Ascending aorta (tissue), 2 donors: ENCODE data around the gene ZBTB39. TPM values are rescaled to one million over a fixed set of nuclear protein-coding genes. Genes with fewer than 3 reads are reported as not detected.

Experiments
- DNase-seq, 2 donors: peaks; one replicate each; pipeline ENCODE4 v3.0.0-alpha.2; 2019; ENCODE audit warnings: low spot score in 2 of 2
- H3K27ac ChIP-seq, 2 donors: fragments of 200-600 bp; sonication (generic); one replicate each; pipeline ENCODE4 v1.5.1; 2016 to 2017; ENCODE audit warnings: mild to moderate bottlenecking in 1 of 2
- H3K27me3 ChIP-seq: fragments of 200-600 bp; sonication (generic); one replicate; pipeline ENCODE4 v1.5.1; 2017
- H3K36me3 ChIP-seq, 2 donors: fragments of 200-600 bp; sonication (generic); one replicate each; pipeline ENCODE4 v1.5.1; 2016
- H3K4me1 ChIP-seq, 2 donors: fragments of 200-600 bp; sonication (generic); one replicate each; pipeline ENCODE4 v1.5.1; 2016 to 2017; ENCODE audit warnings: mild to moderate bottlenecking in 1 of 2
- H3K4me3 ChIP-seq, 2 donors: fragments of 200-600 bp; sonication (generic); one replicate each; pipeline ENCODE4 v1.5.1; 2016 to 2017; ENCODE audit warnings: mild to moderate bottlenecking in 1 of 2
- H3K9me3 ChIP-seq, 2 donors: fragments of 200-600 bp; sonication (generic); one replicate each; pipeline ENCODE4 v1.5.1; 2016
- intact Hi-C: fragments of 100-400 bp; cut with DNase I; formaldehyde crosslinking; loops from one replicate; pipeline ENCODE4 v1.15.1; 2023
- total RNA-seq: library from RNA; depleted of rRNA; stranded (reverse); fragments of >200 nt; gene quantifications from one replicate; pipeline ENCODE4 v1.1.0, GENCODE V29; 2016
- TF ChIP-seq, protein P1 (sequence below), 3 experiments: fragments of 200-600 bp in 2 of 3; fragments of 450-650 bp in 1 of 3; sonication (generic) in 2 of 3; IDR thresholded peaks; one replicate each; pipeline ENCODE4 v1.5.1; 2016 to 2019; ENCODE audit warnings: antibody characterized with exemption in 3 of 3, mild to moderate bottlenecking in 1 of 3, moderate library complexity in 1 of 3

ZBTB39 gene
- total RNA-seq, 1 donor from 2014 or later, result 5.9 TPM

DNA sequence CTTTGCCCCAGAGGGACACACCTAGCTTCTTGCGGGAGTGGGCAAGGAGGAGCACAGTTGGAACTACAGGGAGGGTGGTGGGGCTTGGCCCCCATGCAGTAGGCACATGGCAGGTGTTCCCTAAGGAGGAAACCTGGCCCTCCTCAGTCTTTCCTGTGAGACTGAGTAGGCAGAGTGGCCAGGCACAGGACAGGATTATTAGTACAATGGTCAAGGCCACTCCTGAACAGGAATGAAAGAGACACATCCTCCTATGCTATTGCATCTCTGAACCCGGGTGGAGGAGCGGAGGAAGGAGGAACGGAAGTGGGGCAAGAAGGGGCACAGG lies 42.7 kb upstream of the ZBTB39 start:
- H3K36me3 ChIP-seq, result no peaks in the 10 kb centered on the region
- H3K27ac ChIP-seq, result no peak overlapping the region
- TF ChIP-seq, protein P1, sequence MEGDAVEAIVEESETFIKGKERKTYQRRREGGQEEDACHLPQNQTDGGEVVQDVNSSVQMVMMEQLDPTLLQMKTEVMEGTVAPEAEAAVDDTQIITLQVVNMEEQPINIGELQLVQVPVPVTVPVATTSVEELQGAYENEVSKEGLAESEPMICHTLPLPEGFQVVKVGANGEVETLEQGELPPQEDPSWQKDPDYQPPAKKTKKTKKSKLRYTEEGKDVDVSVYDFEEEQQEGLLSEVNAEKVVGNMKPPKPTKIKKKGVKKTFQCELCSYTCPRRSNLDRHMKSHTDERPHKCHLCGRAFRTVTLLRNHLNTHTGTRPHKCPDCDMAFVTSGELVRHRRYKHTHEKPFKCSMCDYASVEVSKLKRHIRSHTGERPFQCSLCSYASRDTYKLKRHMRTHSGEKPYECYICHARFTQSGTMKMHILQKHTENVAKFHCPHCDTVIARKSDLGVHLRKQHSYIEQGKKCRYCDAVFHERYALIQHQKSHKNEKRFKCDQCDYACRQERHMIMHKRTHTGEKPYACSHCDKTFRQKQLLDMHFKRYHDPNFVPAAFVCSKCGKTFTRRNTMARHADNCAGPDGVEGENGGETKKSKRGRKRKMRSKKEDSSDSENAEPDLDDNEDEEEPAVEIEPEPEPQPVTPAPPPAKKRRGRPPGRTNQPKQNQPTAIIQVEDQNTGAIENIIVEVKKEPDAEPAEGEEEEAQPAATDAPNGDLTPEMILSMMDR (IDR thresholded peaks at IDR 0.05), result no peak

DNA sequence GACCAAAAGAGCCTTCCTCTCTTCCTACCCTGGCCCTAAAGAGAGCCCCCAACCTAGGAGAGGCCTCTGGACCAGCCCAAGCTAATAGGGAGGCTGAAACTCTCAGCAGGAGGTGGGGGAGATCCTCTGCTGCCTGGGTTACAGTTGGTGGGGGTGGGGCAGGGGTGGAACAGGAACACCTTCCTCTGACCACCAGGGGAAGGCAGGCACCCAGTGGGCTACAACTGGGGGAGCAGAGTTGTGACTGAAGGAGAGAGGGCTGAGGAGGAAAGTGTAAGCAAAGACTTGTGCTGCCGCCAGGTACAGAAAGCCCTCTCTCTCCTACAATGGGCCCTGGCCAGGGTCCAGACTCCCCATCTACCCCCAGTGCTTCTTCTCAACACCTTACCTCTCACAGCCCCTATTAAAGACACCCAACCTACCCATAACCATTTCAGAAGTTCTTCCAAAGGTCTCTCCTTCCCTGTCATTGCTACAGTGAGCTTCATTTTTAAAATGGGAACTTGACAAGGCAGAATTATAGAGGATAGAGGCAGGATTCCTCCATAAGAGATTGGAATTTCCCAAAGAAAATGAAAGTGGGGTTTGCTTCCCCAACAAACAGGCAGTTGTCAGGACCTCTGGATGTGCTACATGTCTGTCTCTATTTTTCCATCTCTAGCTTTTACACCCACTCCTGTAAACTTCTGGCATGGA lies 42.2 kb upstream of the ZBTB39 start:
- intact Hi-C loops, result no loop called here
- DNase-seq, result no peak
- Histone ChIP-seq H3K27ac (no peak overlapping the region), H3K9me3 (no peaks in the 10 kb centered on the region), H3K36me3 (no peaks in the 10 kb centered on the region), H3K27me3 (no peaks in the 10 kb centered on the region), H3K4me1 (no peaks in the 10 kb centered on the region), H3K4me3 (no peak overlapping the region)
- TF ChIP-seq, protein P1 (IDR thresholded peaks at IDR 0.05), result no peak

More for the DNA sequence above, 42.7 kb upstream of the ZBTB39 start:
- no peaks in the 10 kb centered on the region for H3K27me3 ChIP-seq
- no peaks in the 10 kb centered on the region for H3K4me1 ChIP-seq
- no peak for DNase-seq
- no peak overlapping the region for H3K4me3 ChIP-seq
- no peaks in the 10 kb centered on the region for H3K9me3 ChIP-seq
- intact Hi-C loops, result no loop called here

DNA sequence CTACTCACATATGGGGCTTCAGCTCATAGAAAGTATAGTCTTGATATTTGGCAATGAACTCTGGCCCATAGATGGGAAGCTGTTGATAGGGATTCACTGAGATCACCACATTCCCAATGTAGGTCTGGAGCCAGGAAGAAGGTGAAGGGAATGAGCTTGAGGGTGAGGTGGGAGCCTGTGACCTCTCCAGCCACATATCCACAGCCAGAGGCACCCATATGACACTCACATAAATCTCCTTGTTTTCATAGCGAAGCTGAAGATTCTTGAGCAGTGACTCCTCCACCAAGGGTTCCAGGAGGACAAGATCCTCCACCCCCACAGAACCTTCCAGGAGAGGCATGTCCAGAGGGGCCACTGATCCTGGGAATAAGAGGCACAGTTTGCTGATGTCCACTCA lies 41.6 kb upstream of the ZBTB39 start:
- Histone ChIP-seq H3K27me3 (no peaks in the 10 kb centered on the region), H3K27ac (no peak overlapping the region), H3K4me1 (no peaks in the 10 kb centered on the region), H3K36me3 (no peaks in the 10 kb centered on the region), H3K4me3 (no peak overlapping the region), H3K9me3 (no peaks in the 10 kb centered on the region)
- intact Hi-C loops, result no loop called here
- DNase-seq, result no peak
- TF ChIP-seq, protein P1 (IDR thresholded peaks at IDR 0.05), result no peak

DNA sequence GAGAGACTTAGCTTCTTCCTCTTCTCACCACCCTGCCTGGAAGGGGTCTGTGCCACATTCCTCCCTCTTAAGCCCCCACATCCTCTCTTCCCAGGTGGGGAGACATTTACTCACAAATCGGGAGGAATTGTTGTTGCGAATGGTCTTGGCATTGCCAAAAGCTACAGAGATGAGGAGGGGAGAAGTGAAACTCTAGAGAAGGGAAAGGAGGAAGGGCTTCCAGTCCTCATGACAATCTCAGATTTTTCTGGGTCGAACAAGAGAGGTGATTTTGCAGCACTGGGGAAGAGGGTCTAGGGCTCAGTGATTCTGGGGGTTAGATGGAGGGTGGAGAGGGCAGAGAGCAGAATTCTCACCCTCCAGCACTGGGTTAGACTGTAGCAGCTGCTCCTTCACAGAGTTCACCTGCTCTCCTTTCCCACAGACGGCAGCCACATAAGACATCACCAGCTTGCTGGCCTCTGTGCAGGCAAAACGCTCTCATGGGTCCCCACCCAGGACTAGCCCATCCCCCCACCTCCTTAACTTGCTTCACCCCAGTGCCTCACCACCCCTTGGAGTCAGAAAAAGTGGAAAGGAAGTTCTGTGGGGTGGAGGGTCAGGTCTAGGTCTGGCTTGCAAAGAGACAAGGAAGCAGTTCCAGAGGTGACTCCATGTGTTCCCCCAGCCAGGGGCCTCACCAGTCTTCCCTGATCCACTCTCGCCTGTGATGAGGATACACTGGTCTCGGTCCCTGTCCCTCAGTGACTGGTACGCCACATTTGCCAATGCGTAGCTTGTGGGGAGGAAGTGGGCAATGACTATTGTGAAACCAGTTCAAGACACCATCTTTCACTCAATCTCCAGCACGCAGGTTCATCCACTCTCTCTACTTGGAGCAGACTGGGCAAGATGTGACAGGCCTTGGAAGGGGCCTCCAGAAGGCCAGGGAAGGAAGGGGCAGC lies 40.9 kb upstream of the ZBTB39 start:
- Histone ChIP-seq H3K27ac (no peak overlapping the region), H3K4me1 (no peaks in the 10 kb centered on the region), H3K9me3 (no peaks in the 10 kb centered on the region), H3K4me3 (no peak overlapping the region), H3K27me3 (no peaks in the 10 kb centered on the region), H3K36me3 (no peaks in the 10 kb centered on the region)
- TF ChIP-seq, protein P1 (IDR thresholded peaks at IDR 0.05), result no peak
- no peak for DNase-seq
- intact Hi-C loops, result no loop called here

DNA sequence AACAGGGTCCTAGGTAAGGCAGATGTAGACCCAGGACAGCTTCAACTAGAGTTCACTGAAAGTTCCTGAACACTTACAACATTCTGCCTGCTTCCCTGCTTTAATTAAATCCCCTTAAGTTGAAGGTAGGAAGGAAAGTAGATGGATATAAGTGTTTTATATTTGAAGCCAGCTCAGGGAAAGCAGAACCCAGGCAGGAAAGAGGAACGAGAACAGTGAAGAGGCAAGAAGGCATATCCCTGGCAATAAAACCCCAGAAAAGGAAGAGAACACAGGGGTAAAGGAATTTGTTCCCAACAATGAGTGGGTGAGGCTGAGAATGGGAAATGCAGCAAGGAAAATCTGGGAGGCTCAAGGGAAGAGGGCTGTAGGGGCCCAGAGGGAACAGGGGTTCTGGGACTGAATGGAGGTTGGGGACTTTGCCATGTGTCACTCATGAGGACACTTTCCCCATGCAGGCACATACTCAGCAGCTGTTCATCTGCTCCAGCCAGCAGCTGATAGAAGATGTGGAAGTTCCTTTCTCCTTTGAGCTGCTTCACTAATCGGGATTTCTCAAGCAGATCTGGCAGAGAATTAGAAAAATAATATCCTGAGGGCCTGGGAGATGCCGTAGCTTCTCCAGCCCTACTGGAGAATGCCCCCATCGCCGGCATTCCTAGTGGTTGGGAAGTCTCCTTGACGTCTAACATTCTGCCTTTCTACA lies 39.9 kb upstream of the ZBTB39 start:
- DNase-seq, result no peak
- Histone ChIP-seq H3K9me3 (no peaks in the 10 kb centered on the region), H3K4me1 (no peaks in the 10 kb centered on the region), H3K36me3 (no peaks in the 10 kb centered on the region), H3K4me3 (no peak overlapping the region), H3K27me3 (no peaks in the 10 kb centered on the region), H3K27ac (no peak overlapping the region)
- intact Hi-C loops, result no loop called here
- TF ChIP-seq, protein P1 (IDR thresholded peaks at IDR 0.05), result no peak
